Smooth muscle cell (in vitro differentiated cells): Measurements from ENCODE around the gene MAD2L2. TPM values are rescaled to one million over a fixed set of nuclear protein-coding genes. Genes with fewer than 3 reads are reported as not detected.

ENCODE experiments used
- DNase-seq: peaks from one replicate; lab custom pipeline; 2025; ENCODE audit not compliant: unreplicated experiment; lab: John Stamatoyannopoulos, UW
- H2AFZ ChIP-seq: fragments of 200-600 bp; sonication (generic); 2 replicates; pipeline ENCODE4 v1.6.0; 2016; ENCODE audit warnings: antibody characterized with exemption, low read depth, mild to moderate bottlenecking
- H3F3A ChIP-seq: fragments of 200-600 bp; sonication (generic); 2 replicates; pipeline ENCODE4 v1.6.0; 2017; ENCODE audit warnings: antibody characterized with exemption, low read depth
- H3K27ac ChIP-seq: fragments of 200-600 bp; sonication (generic); 2 replicates; pipeline ENCODE4 v1.5.1; 2016; ENCODE audit warnings: low read depth, mild to moderate bottlenecking
- H3K27me3 ChIP-seq: fragments of 200-600 bp; sonication (generic); 2 replicates; pipeline ENCODE4 v1.6.1; 2016; ENCODE audit warnings: low read depth, mild to moderate bottlenecking
- H3K36me3 ChIP-seq: fragments of 200-600 bp; sonication (generic); 2 replicates; pipeline ENCODE4 v1.5.1; 2016; ENCODE audit warnings: low read depth
- H3K4me1 ChIP-seq: fragments of 200-600 bp; sonication (generic); 2 replicates; pipeline ENCODE4 v1.5.1; 2016; ENCODE audit warnings: low read depth
- H3K4me2 ChIP-seq: fragments of 200-600 bp; sonication (generic); 2 replicates; pipeline ENCODE4 v1.6.0; 2016; ENCODE audit warnings: mild to moderate bottlenecking
- H3K4me3 ChIP-seq: fragments of 200-600 bp; sonication (generic); 2 replicates; pipeline ENCODE4 v1.5.1; 2016; ENCODE audit warnings: mild to moderate bottlenecking
- H3K79me2 ChIP-seq: fragments of 200-600 bp; sonication (generic); 2 replicates; pipeline ENCODE4 v1.6.0; 2016; ENCODE audit warnings: low read depth, mild to moderate bottlenecking
- H3K9ac ChIP-seq: fragments of 200-600 bp; sonication (generic); 2 replicates; pipeline ENCODE4 v1.6.0; 2016; ENCODE audit warnings: low read depth
- H3K9me3 ChIP-seq: fragments of 200-600 bp; sonication (generic); replicated peaks from 2 replicates; pipeline ENCODE4 v1.5.1; 2016; ENCODE audit warnings: low read depth
- H4K20me1 ChIP-seq: fragments of 200-600 bp; sonication (generic); 2 replicates; pipeline ENCODE4 v1.6.0; 2016; ENCODE audit warnings: low read depth
- CTCF ChIP-seq: fragments of 200-600 bp; sonication (generic); IDR thresholded peaks from 2 replicates; pipeline ENCODE4 v1.5.1; 2017; ENCODE audit warnings: borderline replicate concordance, mild to moderate bottlenecking, antibody characterized with exemption; ENCODE audit not compliant: insufficient read depth, poor library complexity, severe bottlenecking
- WGBS: methylation state at CpG from one replicate; pipeline ENCODE4 v1.1.7; 2016; ENCODE audit warnings: low lambda C conversion rate; 5-methylcytosine and 5-hydroxymethylcytosine counted together
- polyA plus RNA-seq: library from polyadenylated mRNA; unstranded; fragments of >200 nt; fragmentation: Nextera tagmentation; extraction: Ambion mirVana; gene quantifications from 2 replicates; pipeline ENCODE4 v1.2.1, GENCODE V29; 2016
- total RNA-seq: library from RNA; depleted of rRNA; stranded (reverse); fragments of >200 nt; gene quantifications from 2 replicates; pipeline ENCODE4 v1.2.3, GENCODE V29; 2014

The MAD2L2 gene
- total and polyA plus RNA-seq, 2 experiments from 2014 or later = 46.0 to 87.4 TPM

DNA sequence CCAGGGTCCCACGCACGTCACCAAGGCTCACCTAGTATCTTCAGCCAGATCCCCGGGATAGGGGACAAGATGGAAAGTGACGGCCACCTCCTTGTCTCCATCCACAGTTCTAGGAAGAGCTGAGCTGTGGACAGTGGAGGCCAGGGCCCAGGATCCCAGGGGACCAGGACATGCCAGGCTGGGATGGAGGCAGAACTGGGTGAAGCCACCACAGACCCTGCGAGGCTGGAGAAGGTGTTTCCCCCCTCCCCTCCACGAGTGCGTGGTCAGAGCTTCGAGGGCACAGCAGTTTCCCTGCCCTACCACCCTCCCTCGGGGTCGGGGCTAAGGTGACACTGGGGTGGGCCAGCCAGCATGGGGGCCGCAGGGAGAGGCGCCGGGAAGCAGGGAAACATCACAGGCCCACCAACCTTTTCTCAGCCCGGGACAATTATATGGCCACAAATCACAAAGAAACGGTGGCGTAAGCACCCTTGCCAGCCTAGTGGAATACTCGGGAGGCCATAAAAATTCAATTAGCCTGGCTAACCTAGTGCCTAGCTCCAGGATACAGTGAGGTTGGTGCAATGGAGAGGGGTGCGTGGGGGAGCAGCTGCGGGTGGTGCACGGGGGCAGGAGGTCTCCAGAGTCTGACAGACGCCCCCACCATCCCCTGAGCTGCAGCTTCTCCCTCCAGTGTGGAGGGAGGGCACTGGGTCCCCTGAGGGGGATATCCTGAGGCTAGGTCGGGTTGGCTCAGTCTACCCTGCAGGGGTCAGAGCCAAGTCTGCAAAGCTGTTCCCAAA, 23.9 kb upstream of the MAD2L2 start:
- 80% methylated on average over 19 of the region's 22 CpGs for WGBS
- Histone ChIP-seq H3K4me1 (peaks cover 15% of the 10 kb centered on the region), H3K36me3 (no peaks in the 10 kb centered on the region), H3K9ac (no peak overlapping the region), H2AFZ (no peak overlapping the region), H3F3A (no peaks in the 10 kb centered on the region), H4K20me1 (no peaks in the 10 kb centered on the region), H3K27me3 (no peaks in the 10 kb centered on the region), H3K79me2 (no peaks in the 10 kb centered on the region), H3K27ac (no peak overlapping the region), H3K4me2 (no peak overlapping the region), H3K9me3 (no peaks in the 10 kb centered on the region), H3K4me3 (no peak overlapping the region)
- no peak for DNase-seq
- no peak for TF ChIP-seq CTCF

- Histone ChIP-seq H2AFZ (no peak overlapping the region), H3K9me3 (no peaks in the 10 kb centered on the region), H3K36me3 (no peaks in the 10 kb centered on the region), H3K27me3 (no peaks in the 10 kb centered on the region), H3K4me1 (peaks cover 15% of the 10 kb centered on the region), H3K4me2 (no peak overlapping the region), H3K9ac (no peak overlapping the region), H3F3A (no peaks in the 10 kb centered on the region), H3K79me2 (no peaks in the 10 kb centered on the region), H3K4me3 (no peak overlapping the region), H4K20me1 (no peaks in the 10 kb centered on the region), H3K27ac (no peak overlapping the region)
- TF ChIP-seq CTCF = no peak
- no peak for DNase-seq
- WGBS = 79% methylated on average over 11 of the region's 11 CpGs
Measured at GRCh38 chr1:11704194-11704529, 23.2 kb upstream of the MAD2L2 start.

DNA sequence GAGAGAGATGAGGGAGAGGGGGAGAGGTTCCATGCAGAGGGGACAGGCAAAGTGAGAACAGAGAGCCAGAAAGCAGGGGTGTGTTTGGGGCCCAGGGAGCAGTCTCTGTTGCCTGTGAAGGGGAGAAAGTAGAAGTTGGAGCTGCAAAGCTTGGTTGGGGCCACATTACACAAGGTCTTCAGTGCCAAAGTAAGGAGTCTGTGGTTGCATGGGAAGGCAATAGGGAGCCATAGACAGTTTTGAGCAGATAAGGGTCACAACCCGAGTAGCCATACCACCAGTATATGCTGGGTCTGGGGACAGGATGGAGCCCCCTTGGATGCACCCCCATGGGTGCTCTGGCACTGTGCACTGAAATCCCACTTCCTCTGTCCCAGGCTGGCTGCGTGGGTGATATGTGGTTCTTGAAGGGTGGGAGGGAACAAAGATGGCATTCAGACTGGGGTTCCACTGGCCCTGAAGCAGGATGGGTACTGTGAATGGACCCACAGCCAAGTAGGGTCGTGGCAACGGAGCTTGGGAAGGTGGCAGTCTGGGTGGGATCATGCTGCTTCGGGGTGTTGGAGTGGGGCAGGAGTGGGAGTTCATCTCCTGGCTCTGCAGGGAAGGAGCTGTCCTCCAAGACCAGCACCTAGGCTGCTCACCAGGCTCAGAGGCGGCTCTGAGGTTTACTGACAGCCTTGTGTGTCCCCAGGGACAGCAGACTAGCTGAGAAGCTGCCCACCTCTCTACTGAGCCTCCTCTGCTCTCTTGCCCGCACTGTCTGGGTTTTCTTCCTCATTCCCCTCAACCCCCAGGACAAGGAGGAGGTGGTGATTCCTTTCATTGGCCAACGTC, 22.6 kb upstream of the MAD2L2 start:
- DNase-seq = no peak
- no peak overlapping the region for H3K4me2 ChIP-seq
- no peak for TF ChIP-seq CTCF
- H4K20me1 ChIP-seq = no peaks in the 10 kb centered on the region
- no peaks in the 10 kb centered on the region for H3K79me2 ChIP-seq
- 71% methylated on average over 8 of the region's 8 CpGs for WGBS
- no peaks in the 10 kb centered on the region for H3K9me3 ChIP-seq
- no peaks in the 10 kb centered on the region for H3K36me3 ChIP-seq
- no peaks in the 10 kb centered on the region for H3K27me3 ChIP-seq
- peaks cover 15% of the 10 kb centered on the region for H3K4me1 ChIP-seq
- no peak overlapping the region for H2AFZ ChIP-seq
- H3K4me3 ChIP-seq = no peak overlapping the region
- H3K9ac ChIP-seq = no peak overlapping the region
- H3F3A ChIP-seq = no peaks in the 10 kb centered on the region
- H3K27ac ChIP-seq = no peak overlapping the region
